Heart left ventricle (tissue), 13 donors: ENCODE data around the gene TSHZ1.

Experiments
- CTCF ChIP-seq, 12 donors: fragments of 200-600 bp; sonication (generic) in 4 of 12; IDR thresholded peaks; one replicate each; pipeline versions ENCODE4 v1.5.0 to v1.8.0; 2018 to 2022; ENCODE audit warnings: antibody characterized with exemption in 12 of 12, mild to moderate bottlenecking in 5 of 12
- POLR2A ChIP-seq, 2 donors: fragments of 450-650 bp; IDR thresholded peaks; one replicate each; pipeline ENCODE4 v1.6.1; 2017; ENCODE audit warnings: antibody characterized with exemption in 2 of 2, mild to moderate bottlenecking in 2 of 2, moderate library complexity in 2 of 2
- donor health status: ischemic (EF 13 %, LVEDD 7.1; RV severe dilation, severe dysfunction).
- donor health status: DM: no; HTN: yes; CAD: no.
- donor health status: DM: no; HTN: no; CAD: no.
- donor health status: ischemic (EF 25% LVEDD 6.9; RV normal size, moderate dysfunction).
- donor health status: ischemic (EF 25% LVEDD 5.7; RV mildly dilated, moderate dysfunction).
- donor health status: ischemic (EF 35%, LVEDD 5.7; RV mildly dilated, moderate dysfunction).
- donor health status: nonischemic (EF 11% LVEDD 7.7; RV severe dilation, severe dysfunction).
- donor health status: DM: yes; HTN: yes; CAD: no.
- donor health status: PGD.
- donor health status: ischemic (EF 29% LVEDD 5.4; RV normal size, mild dysfunction).
- donor health status: nonischemic (EF 23%, LVEDD 6.1; RV moderate dilation, normal function).

- no peak for TF ChIP-seq CTCF (IDR thresholded peaks at IDR 0.05)
- TF ChIP-seq POLR2A (IDR thresholded peaks at IDR 0.05), result no peak
Observed at GRCh38 chr18:75201282-75202270, 9.0 kb upstream of the TSHZ1 start.
